Pancreas (tissue), 10 donors: ENCODE results near the gene NLRP5. TPM values are rescaled to one million over a fixed set of nuclear protein-coding genes. Genes with fewer than 3 reads are reported as not detected.

Experiments
- ATAC-seq, 4 donors: fragments of 200-7000 bp; cut with Tn5 transposase; one replicate each; pipeline versions ENCODE4 v1.8.0 to v1.9.1; 2020; ENCODE audit warnings: mild to moderate bottlenecking in 4 of 4, moderate library complexity in 4 of 4
- DNase-seq, 6 donors: peaks; one replicate each; pipeline ENCODE4 v3.0.0-alpha.2; 2020
- FAIRE-seq: peaks from 2 replicates; lab custom pipeline; 2012; peaks lifted over from hg19 to GRCh38; lab: Jason Lieb, UNC
- H3K27ac ChIP-seq, 4 donors: fragments of 200-600 bp; sonication (generic); 1 replicate in 3 of 4; 2 replicates in 1 of 4; pipeline versions ENCODE4 v1.5.0 to v1.8.0; 2020
- H3K27me3 ChIP-seq, 4 donors: fragments of 200-600 bp; one replicate each; pipeline ENCODE4 v1.8.0; 2021
- H3K36me3 ChIP-seq, 3 donors: fragments of 200-600 bp; sonication (generic) in 1 of 3; one replicate each; pipeline versions ENCODE4 v1.5.0 to v1.8.0; 2020 to 2021
- H3K4me1 ChIP-seq, 3 donors: fragments of 200-600 bp; one replicate each; pipeline ENCODE4 v1.8.0; 2021
- H3K4me3 ChIP-seq, 4 donors: fragments of 200-600 bp; sonication (generic) in 2 of 4; one replicate each; pipeline versions ENCODE4 v1.5.0 to v1.8.0; 2020 to 2021
- H3K9me3 ChIP-seq, 4 donors: fragments of 200-600 bp; one replicate each; pipeline ENCODE4 v1.8.0; 2021
- WGBS, 2 donors: extraction: QIAGEN DNeasy Blood & Tissue Kit; methylation state at CpG; one replicate each; pipeline ENCODE4 v1.1.7; 2013; 5-methylcytosine and 5-hydroxymethylcytosine counted together
- intact Hi-C, 3 donors: fragments of 100-400 bp; cut with DNase I; formaldehyde crosslinking; loops; one replicate each; pipeline versions ENCODE4 v1.11.1 to v1.14.2; 2022
- polyA plus RNA-seq, 2 donors: library from polyadenylated mRNA; stranded (reverse); fragments of 200-250 nt; gene quantifications; one replicate each; pipeline ENCODE4 v1.2.3, GENCODE V29; 2013
- total RNA-seq, 6 donors: library from RNA; stranded (reverse); fragmentation: NEBNext Ultra II Directional in 4 of 6; extraction: Animal tissue kit (Norgen Biotek cat#: 25700) in 4 of 6; gene quantifications; one replicate each; pipeline versions ENCODE4 v1.2.1 to v1.2.4, GENCODE V29; 2021 to 2023
- TF ChIP-seq, protein P1 (sequence below), 4 donors: fragments of 200-600 bp; sonication (generic) in 3 of 4; IDR thresholded peaks; one replicate each; pipeline versions ENCODE4 v1.5.0 to v1.8.0; 2021; ENCODE audit warnings: antibody characterized with exemption in 4 of 4
- donor health status: healthy with polysubstance abuse.
- donor health status: DM: no; HTN: no; CAD: no; lungs with moderate emphysema.
- donor health status: DM: no; HTN: no; CAD: no.
- donor health status: control.
- donor health status: control.
- donor health status: Bipolar disorder and iron deficiency.
- donor health status: DM: yes; HTN: yes; CAD: no.
- donor health status: DM: no; HTN: no; CAD: no.
- donor health status: DM: no; HTN: no; CAD: no.
- donor health status: DM: yes; HTN: yes; CAD: no.

NLRP5 gene
- total and polyA plus RNA-seq, 8 donors = not detected

DNA sequence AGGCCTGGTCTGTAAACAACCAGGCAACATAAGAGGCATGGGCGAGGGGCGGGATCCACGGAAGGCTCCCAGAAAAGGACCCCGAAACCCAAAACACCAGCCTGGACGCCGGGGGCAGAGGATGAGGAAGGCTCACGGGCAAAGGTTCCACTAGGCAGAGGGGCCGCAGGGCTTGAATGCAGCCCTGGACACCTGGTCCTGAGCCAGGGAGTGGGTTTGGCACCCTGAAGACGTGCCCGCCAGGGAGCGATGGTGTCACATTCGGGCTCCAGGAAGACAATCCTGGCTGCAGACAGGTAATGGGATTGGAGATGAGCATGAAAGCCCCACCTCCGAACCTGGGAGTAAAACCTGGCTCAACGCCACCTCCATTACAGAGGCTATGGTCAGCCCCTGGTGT, 102.8 kb downstream of the NLRP5 start:
- 84 to 90% methylated on average over 14 of the region's 14 CpGs for WGBS, 2 donors
- H3K27ac ChIP-seq = no peak overlapping the region

DNA sequence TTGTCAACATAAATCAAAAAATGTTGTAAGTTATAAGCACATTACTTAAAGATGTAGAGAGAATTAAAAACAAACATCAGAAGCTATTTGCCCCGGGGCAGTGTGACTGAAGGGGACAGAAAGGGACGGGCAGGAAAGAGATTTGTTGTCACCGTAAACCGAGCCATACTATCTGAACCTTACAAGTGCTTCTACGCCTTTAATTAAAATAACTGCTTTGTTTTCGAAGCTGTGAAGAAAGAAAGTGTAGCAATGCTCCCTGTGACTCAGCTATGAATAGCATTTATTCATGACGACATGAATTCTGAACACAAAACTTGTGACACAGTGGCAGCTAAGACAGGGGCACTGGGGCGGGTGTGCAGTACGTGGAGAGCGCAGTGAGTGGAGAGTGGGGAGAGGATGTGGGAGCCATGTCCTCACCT, 104.5 kb downstream of the NLRP5 start:
- Histone ChIP-seq H3K27ac (no peak overlapping the region), H3K27me3 (no peaks in the 10 kb centered on the region), H3K9me3 (no peaks in the 10 kb centered on the region), H3K4me3 (no peak overlapping the region), H3K36me3 (peaks cover 0 to 7% (median 0%) of the 10 kb centered on the region in 3 donors), H3K4me1 (no peaks in the 10 kb centered on the region)
- WGBS, 2 donors = 74 to 76% methylated on average over 10 of the region's 10 CpGs
- TF ChIP-seq, protein P1, sequence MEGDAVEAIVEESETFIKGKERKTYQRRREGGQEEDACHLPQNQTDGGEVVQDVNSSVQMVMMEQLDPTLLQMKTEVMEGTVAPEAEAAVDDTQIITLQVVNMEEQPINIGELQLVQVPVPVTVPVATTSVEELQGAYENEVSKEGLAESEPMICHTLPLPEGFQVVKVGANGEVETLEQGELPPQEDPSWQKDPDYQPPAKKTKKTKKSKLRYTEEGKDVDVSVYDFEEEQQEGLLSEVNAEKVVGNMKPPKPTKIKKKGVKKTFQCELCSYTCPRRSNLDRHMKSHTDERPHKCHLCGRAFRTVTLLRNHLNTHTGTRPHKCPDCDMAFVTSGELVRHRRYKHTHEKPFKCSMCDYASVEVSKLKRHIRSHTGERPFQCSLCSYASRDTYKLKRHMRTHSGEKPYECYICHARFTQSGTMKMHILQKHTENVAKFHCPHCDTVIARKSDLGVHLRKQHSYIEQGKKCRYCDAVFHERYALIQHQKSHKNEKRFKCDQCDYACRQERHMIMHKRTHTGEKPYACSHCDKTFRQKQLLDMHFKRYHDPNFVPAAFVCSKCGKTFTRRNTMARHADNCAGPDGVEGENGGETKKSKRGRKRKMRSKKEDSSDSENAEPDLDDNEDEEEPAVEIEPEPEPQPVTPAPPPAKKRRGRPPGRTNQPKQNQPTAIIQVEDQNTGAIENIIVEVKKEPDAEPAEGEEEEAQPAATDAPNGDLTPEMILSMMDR (IDR thresholded peaks at IDR 0.05) = no peak
- intact Hi-C loops = no loop called here
- ATAC-seq (peak in 1 of 4 donors; percentile 46), FAIRE-seq (no peak), DNase-seq (no peak)

More for the DNA sequence above, 102.8 kb downstream of the NLRP5 start:
- intact Hi-C loops = no loop called here
- DNase-seq (peak in 1 of 6 donors; percentile 60), FAIRE-seq (no peak), ATAC-seq (no peak)
- Histone ChIP-seq H3K27me3 (no peaks in the 10 kb centered on the region), H3K36me3 (peaks cover 0 to 7% (median 0%) of the 10 kb centered on the region in 3 donors), H3K4me3 (no peak overlapping the region), H3K9me3 (no peaks in the 10 kb centered on the region), H3K4me1 (no peaks in the 10 kb centered on the region)
- TF ChIP-seq, protein P1 (IDR thresholded peaks at IDR 0.05) = no peak

DNA sequence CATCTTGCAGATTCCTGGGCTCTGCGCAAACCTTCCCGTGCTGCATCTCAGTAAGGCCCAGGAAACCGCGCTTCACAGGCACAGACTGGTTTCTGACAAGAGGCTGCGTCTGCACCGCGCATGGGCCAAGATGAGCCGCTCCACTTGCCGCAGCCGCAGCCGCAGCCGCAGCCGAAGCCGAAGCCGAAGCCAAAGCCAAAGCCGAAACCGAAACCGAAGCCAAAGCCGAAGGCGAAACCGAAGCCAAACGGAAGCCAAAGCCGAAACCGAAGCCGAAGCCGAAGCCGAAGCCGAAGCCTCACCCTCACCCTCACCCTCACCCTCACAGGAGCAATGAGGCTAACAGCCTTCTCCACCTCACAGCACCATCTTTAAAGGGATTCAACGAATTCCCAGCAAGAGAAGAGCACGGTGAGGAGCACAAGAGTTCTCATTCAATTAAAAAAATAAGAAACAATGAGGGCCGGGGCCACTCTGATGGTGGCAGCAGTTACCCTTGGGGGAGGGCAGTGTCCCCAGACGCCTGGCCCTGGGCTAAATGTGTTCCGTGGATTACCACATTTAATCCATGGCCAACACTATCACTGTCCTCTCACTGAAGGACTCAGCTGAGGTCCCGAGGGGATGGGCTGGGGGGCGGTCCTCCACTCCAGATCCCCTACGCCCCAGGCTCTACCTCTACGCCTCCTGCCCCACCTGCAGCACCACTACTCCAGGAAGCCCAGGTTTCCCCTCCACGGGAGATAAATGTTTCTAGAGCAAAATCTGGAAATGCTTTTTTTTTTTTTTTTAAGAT, 105.4 kb downstream of the NLRP5 start:
- DNase-seq (no peak), FAIRE-seq (no peak), ATAC-seq (no peak)
- Histone ChIP-seq H3K4me3 (no peak overlapping the region), H3K27ac (no peak overlapping the region), H3K4me1 (no peaks in the 10 kb centered on the region), H3K9me3 (no peaks in the 10 kb centered on the region), H3K36me3 (peaks cover 0 to 7% (median 0%) of the 10 kb centered on the region in 3 donors), H3K27me3 (no peaks in the 10 kb centered on the region)
- intact Hi-C loops = no loop called here
- TF ChIP-seq, protein P1 (IDR thresholded peaks at IDR 0.05) = no peak
- 90 to 92% methylated on average over 38 of the region's 38 CpGs for WGBS, 2 donors

- 97 to 98% methylated on average over 32 of the region's 32 CpGs for WGBS, 2 donors
- Histone ChIP-seq H3K27ac (no peak overlapping the region), H3K4me3 (no peak overlapping the region), H3K4me1 (no peaks in the 10 kb centered on the region), H3K27me3 (no peaks in the 10 kb centered on the region), H3K36me3 (peaks cover 0 to 7% (median 0%) of the 10 kb centered on the region in 3 donors), H3K9me3 (no peaks in the 10 kb centered on the region)
- TF ChIP-seq, protein P1 (IDR thresholded peaks at IDR 0.05) = no peak
- DNase-seq (no peak), FAIRE-seq (no peak), ATAC-seq (no peak)
- intact Hi-C loops = no loop called here
Observed at GRCh38 chr19:56092685-56093631, 106.4 kb downstream of the NLRP5 start.
